SK-N-DZ (cell line): ENCODE data around the gene CENPO.

Experiments
- DNase-seq: peaks from one replicate; pipeline ENCODE4 v3.0.0-alpha.2; 2015; ENCODE audit warnings: low spot score

Gene CENPO

DNA sequence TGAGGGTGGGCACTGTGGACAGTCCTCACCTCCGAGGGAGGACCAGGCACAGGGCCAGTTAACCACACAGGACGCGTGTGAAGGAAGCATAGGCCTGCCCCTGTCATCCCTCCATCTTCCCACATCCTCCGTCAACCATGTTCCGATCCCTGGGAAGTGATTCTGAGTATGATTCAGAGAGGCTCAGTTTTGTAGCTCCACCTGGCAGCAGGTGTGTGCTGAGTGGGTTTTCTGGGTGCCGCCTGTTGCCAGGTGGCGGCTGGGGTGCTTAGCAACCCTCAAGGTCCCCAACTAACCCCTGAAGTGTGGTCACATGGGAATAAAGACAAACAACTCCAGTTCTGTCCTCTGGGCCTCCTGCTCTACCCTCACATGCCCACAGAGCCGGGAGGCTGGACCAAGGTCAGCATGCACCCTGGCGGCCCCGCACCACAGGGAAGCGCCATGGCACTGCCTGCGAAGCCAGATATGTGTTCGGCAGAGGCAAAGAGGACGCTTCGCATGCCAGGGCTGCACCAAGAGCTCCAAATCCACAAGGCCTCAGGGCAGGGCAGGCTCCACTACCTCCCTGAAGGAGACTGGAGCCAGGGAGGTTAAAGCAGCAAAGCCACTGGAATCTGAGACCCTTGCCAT lies 66.9 kb downstream of the CENPO start:
- DNase-seq, result no peak

DNA sequence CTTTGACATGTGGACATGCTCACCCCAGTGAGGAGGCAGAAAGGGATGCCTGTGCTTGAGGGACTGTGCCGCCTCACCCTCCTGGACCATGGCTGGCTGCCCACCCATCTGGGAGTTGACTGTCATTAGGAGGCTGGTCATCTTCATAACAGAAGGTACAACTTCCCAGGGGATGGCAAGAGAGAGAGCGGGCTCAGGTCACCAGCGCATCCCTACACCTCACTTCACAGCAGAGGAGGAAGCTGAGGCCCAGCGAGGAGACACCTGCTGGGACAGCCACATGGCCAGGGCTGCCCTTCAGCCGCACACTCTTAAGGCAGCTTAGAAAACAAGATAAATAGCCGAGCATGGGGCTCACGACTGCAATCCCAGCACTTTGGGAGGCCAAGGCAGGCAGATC lies 67.4 kb downstream of the CENPO start:
- no peak for DNase-seq

DNA sequence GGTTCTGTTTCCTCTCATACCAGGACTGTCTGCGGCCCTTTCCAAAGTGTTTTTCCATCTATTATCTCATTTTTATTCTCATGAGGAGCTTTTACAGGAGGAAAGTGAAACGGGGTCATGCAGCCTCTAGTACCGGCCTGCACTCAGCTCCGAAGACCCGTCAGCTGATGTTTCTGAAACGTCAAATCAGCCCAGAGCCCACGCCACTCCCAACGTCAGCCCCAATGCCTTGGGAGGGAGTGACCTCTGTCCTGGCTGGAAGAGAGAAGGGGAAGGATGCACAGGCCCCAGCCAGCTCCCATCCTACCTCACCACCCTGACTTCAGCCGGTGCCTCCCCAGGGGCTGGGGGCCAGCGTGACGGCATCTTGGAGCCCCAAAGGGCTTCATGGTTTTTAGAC lies 68.3 kb downstream of the CENPO start:
- no peak for DNase-seq

DNA sequence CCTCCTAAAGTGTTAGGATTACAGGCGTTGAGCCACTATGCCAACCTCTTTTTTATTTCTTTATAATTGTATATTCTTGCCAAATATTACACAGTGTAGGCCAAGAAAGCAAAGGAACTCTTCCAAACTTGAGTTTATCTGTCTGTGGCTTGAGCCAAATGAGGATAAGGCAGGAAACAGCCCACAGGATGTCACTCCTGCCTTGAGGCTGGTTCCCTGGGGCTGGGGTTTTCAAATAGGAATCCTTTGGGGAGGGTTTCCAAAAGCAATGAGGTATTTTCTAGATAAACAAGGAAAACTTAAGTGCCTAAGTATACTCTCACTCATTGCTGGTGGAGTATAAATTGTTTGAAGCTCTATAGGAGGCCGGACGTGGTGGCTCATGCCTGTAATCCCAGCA lies 70.4 kb downstream of the CENPO start:
- no peak for DNase-seq

DNA sequence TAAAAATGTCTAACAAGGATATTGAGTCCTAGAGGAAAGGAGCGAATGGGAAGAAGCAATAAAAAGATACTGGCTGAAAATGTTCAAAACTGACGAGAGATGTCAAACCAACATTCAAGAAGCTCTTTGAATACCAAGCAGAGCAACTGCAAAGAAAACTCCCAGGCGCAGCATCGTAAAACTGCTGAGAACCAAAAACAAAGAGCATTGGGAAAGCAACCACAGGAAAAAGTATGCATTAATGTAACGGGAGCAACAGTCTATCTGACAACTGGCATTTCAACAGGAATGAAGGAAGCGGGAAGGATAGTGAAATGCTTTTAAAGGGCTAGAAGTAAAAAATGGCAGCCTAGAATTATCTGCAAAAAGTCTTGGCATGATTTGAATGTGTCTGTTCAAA lies 73.7 kb downstream of the CENPO start:
- DNase-seq, result no peak

DNA sequence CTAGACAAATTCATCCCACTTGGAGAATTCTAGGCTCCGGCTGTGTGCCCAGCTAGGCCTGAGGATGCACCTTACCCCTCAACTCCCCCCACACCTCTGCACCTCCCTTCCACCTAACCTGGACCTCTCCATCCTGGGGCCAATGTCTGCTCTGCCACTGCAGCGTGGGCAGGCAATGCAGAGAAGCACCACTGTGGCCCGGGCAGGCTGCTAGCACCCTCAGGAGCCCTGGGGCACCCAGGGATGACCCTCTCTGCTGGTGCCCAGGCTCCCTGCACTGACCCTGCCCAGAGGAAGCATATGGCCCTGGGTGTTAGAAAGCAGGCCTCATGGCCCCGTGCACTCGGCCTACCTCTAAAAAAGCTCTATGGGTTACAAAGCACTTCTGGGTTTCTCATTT lies 77.2 kb downstream of the CENPO start:
- DNase-seq, result no peak

DNA sequence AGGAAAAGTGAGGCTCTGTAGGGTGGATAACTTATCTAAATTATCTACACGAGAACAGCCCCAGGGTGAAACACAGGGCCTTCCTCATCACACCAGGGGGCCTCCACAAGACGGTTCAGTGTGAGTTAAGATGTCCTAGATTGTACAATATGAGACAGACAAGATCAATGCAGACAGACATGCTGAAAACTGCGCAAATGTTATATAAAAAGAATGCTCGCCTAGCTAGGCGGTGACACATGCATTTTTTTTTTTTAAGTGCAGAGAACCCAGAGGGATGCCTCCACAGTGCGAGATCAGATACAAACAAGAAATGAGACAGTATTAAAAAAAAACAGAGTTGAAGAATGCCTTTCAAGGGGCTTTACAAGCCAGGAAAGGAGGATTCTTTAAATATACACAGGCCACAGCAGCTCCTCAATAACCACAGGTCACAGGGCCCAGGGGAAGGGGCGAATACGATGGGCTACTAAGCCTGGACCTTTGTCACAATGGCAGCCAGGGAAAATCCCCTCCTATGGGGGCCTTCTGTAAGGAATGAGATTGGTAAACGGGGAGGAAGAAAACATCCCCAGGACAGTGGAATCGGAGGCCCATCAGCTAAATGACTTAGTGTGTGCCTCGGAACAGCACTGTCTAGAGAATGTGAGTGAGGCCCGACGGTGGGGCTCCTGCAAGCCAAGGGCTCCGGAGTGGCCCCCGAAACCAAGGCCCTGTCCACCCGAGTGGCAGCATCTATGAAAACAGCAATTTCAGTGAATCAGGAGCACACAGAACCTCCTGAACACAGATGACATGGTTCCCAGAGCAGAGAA lies 77.9 kb downstream of the CENPO start:
- DNase-seq, result no peak

DNA sequence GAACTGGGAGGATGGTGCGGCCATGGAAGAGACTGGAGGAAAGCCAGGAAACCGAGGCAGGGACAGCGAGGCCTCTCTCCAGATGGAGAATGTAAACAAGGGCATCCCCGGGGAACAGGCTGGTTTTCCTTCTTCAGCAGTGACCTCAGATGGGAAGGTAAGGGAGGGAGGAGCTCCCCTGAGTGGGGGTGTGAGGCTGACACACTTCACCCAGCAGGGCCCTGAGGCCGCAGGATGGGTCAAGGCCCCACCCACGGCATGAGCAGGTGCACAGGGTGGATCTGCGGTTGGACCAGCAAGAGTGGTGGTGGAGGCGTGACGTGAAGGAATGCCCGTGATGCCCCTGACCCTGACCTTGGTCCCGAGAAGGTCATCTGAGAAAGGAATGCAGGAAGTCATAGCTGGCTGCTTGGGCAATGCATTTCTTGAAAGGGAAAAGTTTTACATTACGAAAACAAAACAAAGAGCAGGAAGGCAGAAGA lies 78.7 kb downstream of the CENPO start:
- no peak for DNase-seq
